Keratinocyte (primary cell): ENCODE measurements around the gene MARCHF10. TPM values are rescaled to one million over a fixed set of nuclear protein-coding genes. Genes with fewer than 3 reads are reported as not detected.

Experiments
- DNase-seq: peaks from one replicate; pipeline ENCODE4 v3.0.0-alpha.2; 2011; ENCODE audit warnings: low read depth, missing footprints, low spot score
- FAIRE-seq: peaks from 2 replicates; lab custom pipeline; 2011; peaks lifted over from hg19 to GRCh38; lab: Jason Lieb, UNC
- H2AFZ ChIP-seq: 2 replicates; pipeline ENCODE4 v1.6.0; 2012; ENCODE audit warnings: low read length, control low read depth, inconsistent platforms; ENCODE audit not compliant: control insufficient read depth
- H3K27ac ChIP-seq: 2 replicates; pipeline ENCODE4 v1.5.1; 2011; ENCODE audit warnings: low read length; ENCODE audit not compliant: control insufficient read depth, insufficient read depth
- H3K27me3 ChIP-seq: 3 replicates; pipeline ENCODE4 v1.6.0; 2011; ENCODE audit warnings: low read length; ENCODE audit not compliant: control insufficient read depth, insufficient read depth; ENCODE audit errors: extremely low read depth
- H3K36me3 ChIP-seq, 2 experiments: 2 replicates in 1 of 2; 3 replicates in 1 of 2; pipeline ENCODE4 v1.5.1; 2011; ENCODE audit warnings: low read length in 2 of 2, mild to moderate bottlenecking in 1 of 2; ENCODE audit not compliant: control insufficient read depth in 2 of 2, insufficient read depth in 2 of 2; ENCODE audit errors: extremely low read depth in 1 of 2
- H3K4me1 ChIP-seq: 3 replicates; pipeline ENCODE4 v1.5.1; 2011; ENCODE audit warnings: low read length; ENCODE audit not compliant: control insufficient read depth, insufficient read depth; ENCODE audit errors: extremely low read depth
- H3K4me2 ChIP-seq: 3 replicates; pipeline ENCODE4 v1.6.0; 2011; ENCODE audit warnings: low read depth, low read length; ENCODE audit not compliant: control insufficient read depth, insufficient read depth; ENCODE audit errors: extremely low read depth
- H3K4me3 ChIP-seq, 3 experiments: fragments of 200-600 bp in 1 of 3; sonication (generic) in 1 of 3; 2 replicates in 2 of 3; 3 replicates in 1 of 3; pipeline ENCODE4 v1.5.1; 2011 to 2016; ENCODE audit warnings: low read length in 3 of 3, mild to moderate bottlenecking in 3 of 3, control low read depth in 2 of 3, inconsistent platforms in 1 of 3, low read depth in 1 of 3, mixed read lengths in 1 of 3, mixed run types in 1 of 3, moderate library complexity in 1 of 3; ENCODE audit not compliant: control insufficient read depth in 2 of 3, insufficient read depth in 2 of 3; ENCODE audit errors: extremely low read depth in 1 of 3
- H3K79me2 ChIP-seq: 2 replicates; pipeline ENCODE4 v1.6.0; 2012; ENCODE audit warnings: low read length; ENCODE audit not compliant: control insufficient read depth, insufficient read depth
- H3K9ac ChIP-seq: 3 replicates; pipeline ENCODE4 v1.6.0; 2011; ENCODE audit warnings: low read length; ENCODE audit not compliant: control insufficient read depth, insufficient read depth; ENCODE audit errors: extremely low read depth
- H3K9me1 ChIP-seq: 3 replicates; pipeline ENCODE4 v1.6.0; 2011; ENCODE audit warnings: low read length; ENCODE audit not compliant: control insufficient read depth, insufficient read depth; ENCODE audit errors: extremely low read depth
- H3K9me3 ChIP-seq: 2 replicates; pipeline ENCODE4 v1.5.1; 2012; ENCODE audit warnings: low read depth, low read length; ENCODE audit not compliant: control insufficient read depth
- H4K20me1 ChIP-seq: 3 replicates; pipeline ENCODE4 v1.6.0; 2011; ENCODE audit warnings: low read length; ENCODE audit not compliant: control insufficient read depth, insufficient read depth; ENCODE audit errors: extremely low read depth
- EZH2 ChIP-seq: IDR thresholded peaks from one replicate; pipeline ENCODE4 v1.6.1; 2012; ENCODE audit warnings: inconsistent platforms, mild to moderate bottlenecking, low read length, moderate library complexity
- dilution Hi-C: fragments of 300-500 bp; cut with MboI; formaldehyde crosslinking; loops from one replicate; pipeline ENCODE4 v1.7.0; 2020; ENCODE audit warnings: low sequenced_read_pairs; ENCODE audit not compliant: extremely low pct_ligation_motif_present
- polyA plus RNA-seq, 5 experiments: library from polyadenylated mRNA; depleted of rRNA in 3 of 5; stranded (reverse) in 3 of 5; stranded (forward) in 1 of 5; unstranded in 1 of 5; fragments of >200 nt; gene quantifications; 1 replicate in 1 of 5; 2 replicates in 3 of 5; 3 replicates in 1 of 5; pipeline versions ENCODE4 v1.2.1 to v1.2.3, GENCODE V29; 2011 to 2012; ENCODE audit warnings: missing spikeins in 2 of 5, low read depth in 1 of 5, low replicate concordance in 1 of 5
- TF ChIP-seq, protein P1 (sequence below), 3 experiments: IDR thresholded peaks in 1 of 3; conservative IDR thresholded peaks in 1 of 3; optimal IDR thresholded peaks in 1 of 3; 2 replicates in 2 of 3; 3 replicates in 1 of 3; pipeline versions ENCODE3 to v1.5.1; 2011; ENCODE audit warnings: low read length in 3 of 3, mild to moderate bottlenecking in 3 of 3, moderate library complexity in 2 of 3, control low read depth in 1 of 3, inconsistent platforms in 1 of 3; ENCODE audit not compliant: insufficient read depth in 2 of 3; ENCODE audit errors: extremely low read depth in 1 of 3

The MARCHF10 gene
- polyA plus RNA-seq, 1 donor (not counting 4 experiments of a cell fraction or from before 2014, with no cell fraction given) = not detected

DNA sequence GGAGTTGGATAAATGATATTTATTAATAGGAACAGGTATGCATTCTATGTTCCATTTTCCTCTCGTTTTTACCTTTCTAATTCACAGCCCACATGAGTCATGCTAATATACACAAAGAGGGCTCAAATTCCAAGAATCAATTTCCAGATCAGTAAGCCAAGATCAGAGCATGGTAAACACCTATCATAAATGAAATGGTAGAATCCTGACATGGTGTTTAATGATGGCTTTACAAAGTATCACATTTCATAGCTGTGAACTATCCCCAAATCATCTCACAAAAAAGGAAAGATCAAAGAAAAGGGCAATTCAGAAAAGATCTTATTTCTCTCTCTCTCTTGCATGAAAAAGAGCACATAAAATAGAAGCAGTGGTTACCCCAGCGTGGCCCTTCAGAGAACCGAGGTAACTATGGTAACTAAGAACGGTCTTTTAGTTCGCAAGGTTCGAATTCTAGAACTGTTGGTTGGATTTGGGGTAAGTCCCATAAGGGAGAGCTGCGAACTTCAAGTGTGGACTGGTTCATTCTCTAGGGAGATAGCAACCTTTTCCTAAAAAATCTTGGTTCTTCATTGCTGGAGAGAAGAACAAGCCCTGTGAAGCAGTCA, 73.0 kb downstream of the MARCHF10 start:
- dilution Hi-C loops = no loop called here
- FAIRE-seq = no peak
- Histone ChIP-seq H3K79me2 (no peaks in the 10 kb centered on the region), H3K4me2 (no peak overlapping the region), H3K36me3 (no peaks in the 10 kb centered on the region), H3K27me3 (no peaks in the 10 kb centered on the region), H3K4me3 (no peak overlapping the region), H4K20me1 (no peaks in the 10 kb centered on the region), H3K9me1 (no peaks in the 10 kb centered on the region), H3K9ac (no peak overlapping the region), H3K4me1 (peaks cover 19% of the 10 kb centered on the region), H2AFZ (no peak overlapping the region), H3K9me3 (no peaks in the 10 kb centered on the region), H3K27ac (no peak overlapping the region)
- TF ChIP-seq, protein P1, sequence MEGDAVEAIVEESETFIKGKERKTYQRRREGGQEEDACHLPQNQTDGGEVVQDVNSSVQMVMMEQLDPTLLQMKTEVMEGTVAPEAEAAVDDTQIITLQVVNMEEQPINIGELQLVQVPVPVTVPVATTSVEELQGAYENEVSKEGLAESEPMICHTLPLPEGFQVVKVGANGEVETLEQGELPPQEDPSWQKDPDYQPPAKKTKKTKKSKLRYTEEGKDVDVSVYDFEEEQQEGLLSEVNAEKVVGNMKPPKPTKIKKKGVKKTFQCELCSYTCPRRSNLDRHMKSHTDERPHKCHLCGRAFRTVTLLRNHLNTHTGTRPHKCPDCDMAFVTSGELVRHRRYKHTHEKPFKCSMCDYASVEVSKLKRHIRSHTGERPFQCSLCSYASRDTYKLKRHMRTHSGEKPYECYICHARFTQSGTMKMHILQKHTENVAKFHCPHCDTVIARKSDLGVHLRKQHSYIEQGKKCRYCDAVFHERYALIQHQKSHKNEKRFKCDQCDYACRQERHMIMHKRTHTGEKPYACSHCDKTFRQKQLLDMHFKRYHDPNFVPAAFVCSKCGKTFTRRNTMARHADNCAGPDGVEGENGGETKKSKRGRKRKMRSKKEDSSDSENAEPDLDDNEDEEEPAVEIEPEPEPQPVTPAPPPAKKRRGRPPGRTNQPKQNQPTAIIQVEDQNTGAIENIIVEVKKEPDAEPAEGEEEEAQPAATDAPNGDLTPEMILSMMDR (optimal IDR thresholded peaks at IDR 0.05 in 1 of 3, IDR thresholded peaks at IDR 0.05 in 1 of 3, conservative IDR thresholded peaks at IDR 0.05 in 1 of 3; ENCODE audit: extremely low read depth in 1 of 3, insufficient read depth in 2 of 3, low read length in 3 of 3) = no peak
- TF ChIP-seq EZH2 = no peak
- no peak for DNase-seq

DNA sequence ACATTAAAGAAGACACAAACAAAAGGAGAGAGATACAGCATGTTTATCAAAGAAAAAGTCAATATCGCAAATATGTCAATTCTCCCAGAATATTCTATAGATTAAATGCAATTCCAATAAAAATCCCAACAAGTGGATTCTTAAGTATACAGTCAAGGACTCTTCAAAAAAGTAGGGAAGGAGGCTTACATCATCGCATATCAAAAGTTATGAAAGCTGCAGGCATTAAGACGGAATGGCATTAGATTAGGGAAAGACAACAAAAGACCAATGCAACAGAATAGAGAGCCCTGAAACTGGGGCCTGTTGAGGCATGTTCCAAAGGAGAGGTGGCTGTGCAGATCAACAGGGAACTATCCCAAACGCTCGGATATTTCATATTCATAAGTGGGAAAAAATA, 76.0 kb downstream of the MARCHF10 start:
- Histone ChIP-seq H3K4me1 (peaks cover 12% of the 10 kb centered on the region), H2AFZ (peak overlapping the region; percentile 41), H3K4me3 (no peak overlapping the region), H3K27ac (peak overlapping the region; percentile 2), H3K9me3 (no peaks in the 10 kb centered on the region), H3K27me3 (no peaks in the 10 kb centered on the region), H3K9ac (no peak overlapping the region), H3K79me2 (no peaks in the 10 kb centered on the region), H3K36me3 (no peaks in the 10 kb centered on the region), H3K9me1 (no peaks in the 10 kb centered on the region), H4K20me1 (no peaks in the 10 kb centered on the region), H3K4me2 (no peak overlapping the region)
- TF ChIP-seq, protein P1 (optimal IDR thresholded peaks at IDR 0.05 in 1 of 3, IDR thresholded peaks at IDR 0.05 in 1 of 3, conservative IDR thresholded peaks at IDR 0.05 in 1 of 3; ENCODE audit: extremely low read depth in 1 of 3, insufficient read depth in 2 of 3, low read length in 3 of 3) = no peak
- TF ChIP-seq EZH2 = no peak
- DNase-seq (no peak), FAIRE-seq (peak; percentile 76)
- dilution Hi-C loops = no loop called here
